Measurements from ENCODE around the gene MAB21L4.

The MAB21L4 gene

GRCh38 chr2:240869109-240869955 lies 26.6 kb downstream of the MAB21L4 start (continued):
- TF ChIP-seq, protein P1, sequence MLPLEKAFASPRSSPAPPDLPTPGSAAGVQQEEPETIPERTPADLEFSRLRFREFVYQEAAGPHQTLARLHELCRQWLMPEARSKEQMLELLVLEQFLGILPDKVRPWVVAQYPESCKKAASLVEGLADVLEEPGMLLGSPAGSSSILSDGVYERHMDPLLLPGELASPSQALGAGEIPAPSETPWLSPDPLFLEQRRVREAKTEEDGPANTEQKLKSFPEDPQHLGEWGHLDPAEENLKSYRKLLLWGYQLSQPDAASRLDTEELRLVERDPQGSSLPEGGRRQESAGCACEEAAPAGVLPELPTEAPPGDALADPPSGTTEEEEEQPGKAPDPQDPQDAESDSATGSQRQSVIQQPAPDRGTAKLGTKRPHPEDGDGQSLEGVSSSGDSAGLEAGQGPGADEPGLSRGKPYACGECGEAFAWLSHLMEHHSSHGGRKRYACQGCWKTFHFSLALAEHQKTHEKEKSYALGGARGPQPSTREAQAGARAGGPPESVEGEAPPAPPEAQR (tag by site-specific recombination; IDR thresholded peaks at IDR 0.05) = no peak
- TF ChIP-seq, protein P2, sequence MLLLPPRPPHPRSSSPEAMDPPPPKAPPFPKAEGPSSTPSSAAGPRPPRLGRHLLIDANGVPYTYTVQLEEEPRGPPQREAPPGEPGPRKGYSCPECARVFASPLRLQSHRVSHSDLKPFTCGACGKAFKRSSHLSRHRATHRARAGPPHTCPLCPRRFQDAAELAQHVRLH (tag by site-specific recombination; IDR thresholded peaks at IDR 0.05) = no peak
- TF ChIP-seq, protein P3, sequence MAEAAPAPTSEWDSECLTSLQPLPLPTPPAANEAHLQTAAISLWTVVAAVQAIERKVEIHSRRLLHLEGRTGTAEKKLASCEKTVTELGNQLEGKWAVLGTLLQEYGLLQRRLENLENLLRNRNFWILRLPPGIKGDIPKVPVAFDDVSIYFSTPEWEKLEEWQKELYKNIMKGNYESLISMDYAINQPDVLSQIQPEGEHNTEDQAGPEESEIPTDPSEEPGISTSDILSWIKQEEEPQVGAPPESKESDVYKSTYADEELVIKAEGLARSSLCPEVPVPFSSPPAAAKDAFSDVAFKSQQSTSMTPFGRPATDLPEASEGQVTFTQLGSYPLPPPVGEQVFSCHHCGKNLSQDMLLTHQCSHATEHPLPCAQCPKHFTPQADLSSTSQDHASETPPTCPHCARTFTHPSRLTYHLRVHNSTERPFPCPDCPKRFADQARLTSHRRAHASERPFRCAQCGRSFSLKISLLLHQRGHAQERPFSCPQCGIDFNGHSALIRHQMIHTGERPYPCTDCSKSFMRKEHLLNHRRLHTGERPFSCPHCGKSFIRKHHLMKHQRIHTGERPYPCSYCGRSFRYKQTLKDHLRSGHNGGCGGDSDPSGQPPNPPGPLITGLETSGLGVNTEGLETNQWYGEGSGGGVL (tag by site-specific recombination; IDR thresholded peaks at IDR 0.05) = no peak
- TF ChIP-seq ZBTB48 (tag by site-specific recombination; IDR thresholded peaks at IDR 0.05) (no peak), ZNF600 (tag by site-specific recombination; IDR thresholded peaks at IDR 0.05) (no peak), ZNF677 (tag by site-specific recombination; IDR thresholded peaks at IDR 0.05) (no peak)

- Histone ChIP-seq H3K36me3 (ENCODE audit: control insufficient read depth in 2 of 2, insufficient read depth in 1 of 2, low read length in 2 of 2) (no peaks in the 10 kb centered on the region), H3K9me3 (ENCODE audit: control insufficient read depth, insufficient read depth, low read depth, low read length) (no peaks in the 10 kb centered on the region), H3K27ac (ENCODE audit: extremely low read depth, low read depth, low read length) (no peak within 1 kb of the TSS), H3K4me3 (ENCODE audit: low read depth, low read length) (no peak within 1 kb of the TSS), H3K4me1 (ENCODE audit: control insufficient read depth, insufficient read depth, low read length) (no peaks in the 10 kb centered on the region)
- no peak for TF ChIP-seq ZFP41 (tag by site-specific recombination; IDR thresholded peaks at IDR 0.05; ENCODE audit: borderline replicate concordance)
- TF ChIP-seq SALL2 (tag by site-specific recombination; IDR thresholded peaks at IDR 0.05; ENCODE audit: borderline replicate concordance) = no peak
- TF ChIP-seq GLIS2 (tag by site-specific recombination; IDR thresholded peaks at IDR 0.05) = no peak
- TF ChIP-seq ZFHX2 (tag by site-specific recombination; conservative IDR thresholded peaks at IDR 0.05) = peak; percentile 79
- no peak for TF ChIP-seq SETDB1 (IDR thresholded peaks at IDR 0.05; ENCODE audit: insufficient read length, low read length)
- TF ChIP-seq EGR2 (tag by site-specific recombination; IDR thresholded peaks at IDR 0.05; ENCODE audit: low read depth) = peak; percentile 32; the same call in 1 of the 2 replicates
- TF ChIP-seq ZIC2 (tag by site-specific recombination; IDR thresholded peaks at IDR 0.05) = peak; percentile 43; the same call in 1 of the 2 replicates
- no peak for TF ChIP-seq ZNF175 (tag by site-specific recombination; IDR thresholded peaks at IDR 0.05)
- ChIA-PET CTCF (no interaction called here), POLR2A (no interaction called here)
These were observed 27.5 kb downstream of the MAB21L4 start, which contains the start of gene AGXT for GRCh38 chr2:240868286-240869108. AGXT (plus strand) TSS chr2:240868824; CDS start chr2:240868866, 42 bp downstream.

DNA sequence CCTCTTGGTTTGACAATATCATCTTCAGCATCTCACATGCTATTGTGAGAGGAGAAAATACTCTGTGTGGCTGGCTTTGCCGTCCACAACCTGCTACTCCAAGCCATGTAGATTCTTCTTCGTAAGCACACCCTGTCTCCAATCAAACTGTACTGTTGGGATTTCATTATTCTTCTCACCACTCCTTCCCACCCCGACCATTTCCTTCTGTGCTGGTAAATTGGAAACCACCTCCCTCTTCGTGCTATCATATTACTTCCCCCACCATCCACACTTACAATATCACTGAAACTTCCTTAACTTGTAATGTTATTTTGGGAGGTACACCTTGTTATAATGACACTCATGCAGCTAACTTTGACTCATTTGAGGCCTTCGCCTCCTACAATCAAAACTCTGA lies 30.6 kb downstream of the MAB21L4 start:
- no peaks in the 10 kb centered on the region for H3K4me1 ChIP-seq (ENCODE audit: control insufficient read depth, insufficient read depth, low read length)
- H3K27ac ChIP-seq (ENCODE audit: extremely low read depth, low read depth, low read length) = no peak overlapping the region
- H3K9me3 ChIP-seq (ENCODE audit: control insufficient read depth, insufficient read depth, low read depth, low read length) = no peaks in the 10 kb centered on the region
- CTCF ChIA-PET = interaction anchor here (2.1 kb wide), 1 partner anchor 14 kb away, joined by 8 read pairs; no protein-coding TSS in a partner anchor
- H3K4me3 ChIP-seq (ENCODE audit: low read depth, low read length) = no peak overlapping the region
- no peaks in the 10 kb centered on the region for H3K36me3 ChIP-seq (ENCODE audit: control insufficient read depth in 2 of 2, insufficient read depth in 1 of 2, low read length in 2 of 2)
- POLR2A ChIA-PET = interaction anchor here (0.7 kb wide), 1 partner anchor 42 kb away, joined by 8 read pairs; no protein-coding TSS in a partner anchor
- TF ChIP-seq, protein P4, sequence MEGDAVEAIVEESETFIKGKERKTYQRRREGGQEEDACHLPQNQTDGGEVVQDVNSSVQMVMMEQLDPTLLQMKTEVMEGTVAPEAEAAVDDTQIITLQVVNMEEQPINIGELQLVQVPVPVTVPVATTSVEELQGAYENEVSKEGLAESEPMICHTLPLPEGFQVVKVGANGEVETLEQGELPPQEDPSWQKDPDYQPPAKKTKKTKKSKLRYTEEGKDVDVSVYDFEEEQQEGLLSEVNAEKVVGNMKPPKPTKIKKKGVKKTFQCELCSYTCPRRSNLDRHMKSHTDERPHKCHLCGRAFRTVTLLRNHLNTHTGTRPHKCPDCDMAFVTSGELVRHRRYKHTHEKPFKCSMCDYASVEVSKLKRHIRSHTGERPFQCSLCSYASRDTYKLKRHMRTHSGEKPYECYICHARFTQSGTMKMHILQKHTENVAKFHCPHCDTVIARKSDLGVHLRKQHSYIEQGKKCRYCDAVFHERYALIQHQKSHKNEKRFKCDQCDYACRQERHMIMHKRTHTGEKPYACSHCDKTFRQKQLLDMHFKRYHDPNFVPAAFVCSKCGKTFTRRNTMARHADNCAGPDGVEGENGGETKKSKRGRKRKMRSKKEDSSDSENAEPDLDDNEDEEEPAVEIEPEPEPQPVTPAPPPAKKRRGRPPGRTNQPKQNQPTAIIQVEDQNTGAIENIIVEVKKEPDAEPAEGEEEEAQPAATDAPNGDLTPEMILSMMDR (tag by site-specific recombination; IDR thresholded peaks at IDR 0.05) = no peak
- TF ChIP-seq ZNF146 (tag by site-specific recombination; IDR thresholded peaks at IDR 0.05) (no peak), ZNF433 (tag by site-specific recombination; IDR thresholded peaks at IDR 0.05; ENCODE audit: low read depth) (no peak), HOXD13 (CRISPR knock-in tag; IDR thresholded peaks at IDR 0.05; ENCODE audit: borderline replicate concordance) (no peak), GFI1B (tag by site-specific recombination; IDR thresholded peaks at IDR 0.05) (no peak), MZF1 (tag by site-specific recombination; IDR thresholded peaks at IDR 0.05; ENCODE audit: borderline replicate concordance) (no peak), ZNF157 (tag by site-specific recombination; IDR thresholded peaks at IDR 0.05) (no peak), ZNF311 (tag by site-specific recombination; IDR thresholded peaks at IDR 0.05; ENCODE audit: borderline replicate concordance) (no peak), ZXDB (tag by site-specific recombination; IDR thresholded peaks at IDR 0.05) (no peak), EGR2 (tag by site-specific recombination; IDR thresholded peaks at IDR 0.05; ENCODE audit: low read depth) (no peak)
- TF ChIP-seq, protein P5, sequence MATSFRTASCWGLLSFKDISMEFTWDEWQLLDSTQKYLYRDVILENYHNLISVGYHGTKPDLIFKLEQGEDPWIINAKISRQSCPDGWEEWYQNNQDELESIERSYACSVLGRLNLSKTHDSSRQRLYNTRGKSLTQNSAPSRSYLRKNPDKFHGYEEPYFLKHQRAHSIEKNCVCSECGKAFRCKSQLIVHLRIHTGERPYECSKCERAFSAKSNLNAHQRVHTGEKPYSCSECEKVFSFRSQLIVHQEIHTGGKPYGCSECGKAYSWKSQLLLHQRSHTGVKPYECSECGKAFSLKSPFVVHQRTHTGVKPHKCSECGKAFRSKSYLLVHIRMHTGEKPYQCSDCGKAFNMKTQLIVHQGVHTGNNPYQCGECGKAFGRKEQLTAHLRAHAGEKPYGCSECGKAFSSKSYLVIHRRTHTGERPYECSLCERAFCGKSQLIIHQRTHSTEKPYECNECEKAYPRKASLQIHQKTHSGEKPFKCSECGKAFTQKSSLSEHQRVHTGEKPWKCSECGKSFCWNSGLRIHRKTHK (tag by site-specific recombination; IDR thresholded peaks at IDR 0.05) = no peak
